Stimulated activated CD8-positive, alpha-beta memory T cell treated with anti-CD3 and anti-CD28 coated beads, Interleukin-4, amount 100 ng/mL, for 24 hours (primary cell): ENCODE data around the gene WFDC5.
"Not testable (repeated sequence)": the region's sequence is repeated elsewhere in the genome, so short reads cannot be mapped to it uniquely, and the experiment has no call there.

ENCODE experiments used
- DNase-seq: peaks from one replicate; pipeline ENCODE4 v3.0.0-alpha.2; 2020; ENCODE audit warnings: low read depth

WFDC5 gene

DNA sequence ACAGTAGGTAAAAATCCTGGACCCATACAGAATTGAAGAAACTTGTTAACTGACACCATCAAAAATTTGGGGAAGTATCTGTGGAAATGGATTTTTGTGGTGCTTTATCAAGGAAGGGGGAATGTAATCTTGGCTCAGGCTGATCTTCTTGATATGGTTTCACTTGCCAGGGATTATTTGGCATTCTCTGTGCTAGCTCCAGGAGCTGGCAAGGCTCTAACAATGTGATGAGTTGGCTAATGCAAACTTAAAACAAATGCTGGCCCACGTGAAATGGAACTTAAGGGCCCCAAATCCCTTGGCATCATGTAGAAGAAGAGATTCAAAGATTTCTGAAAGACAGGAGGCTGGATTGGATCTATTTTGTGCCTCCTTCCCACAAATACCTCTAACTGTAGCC, 27.2 kb downstream of the WFDC5 start:
- DNase-seq = no peak

DNA sequence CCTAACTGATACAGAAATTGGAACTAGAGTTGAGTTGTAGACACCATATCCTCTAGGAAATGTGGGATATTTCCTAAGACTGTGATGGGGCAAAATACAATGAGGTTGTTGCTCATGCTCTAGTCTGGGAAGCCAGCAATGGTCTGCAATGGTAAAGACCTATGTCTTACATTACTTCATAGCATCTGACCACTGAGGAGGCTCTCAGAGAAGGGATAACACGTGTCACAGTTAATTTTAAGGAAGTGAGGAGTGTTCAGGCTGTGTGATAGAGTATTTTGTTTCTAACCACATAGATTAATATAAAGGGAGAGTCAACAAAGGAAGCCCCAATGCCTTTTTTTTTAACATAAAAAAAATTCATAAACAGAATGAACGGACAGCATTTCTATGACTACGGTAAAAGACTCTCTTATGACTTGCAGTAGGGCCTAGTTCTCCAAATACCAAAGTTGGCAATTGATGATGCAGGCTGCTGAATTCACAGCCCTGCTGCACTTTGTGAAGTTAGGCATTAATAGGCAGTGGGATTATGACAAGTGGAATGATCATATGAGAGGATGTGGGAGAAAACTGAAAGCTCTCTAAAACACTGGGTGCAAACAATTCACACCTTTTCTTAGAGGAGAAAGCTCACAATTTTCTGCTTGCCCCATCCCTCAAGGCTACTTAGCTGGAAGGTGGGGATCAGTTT, 27.7 kb downstream of the WFDC5 start:
- no peak for DNase-seq

DNA sequence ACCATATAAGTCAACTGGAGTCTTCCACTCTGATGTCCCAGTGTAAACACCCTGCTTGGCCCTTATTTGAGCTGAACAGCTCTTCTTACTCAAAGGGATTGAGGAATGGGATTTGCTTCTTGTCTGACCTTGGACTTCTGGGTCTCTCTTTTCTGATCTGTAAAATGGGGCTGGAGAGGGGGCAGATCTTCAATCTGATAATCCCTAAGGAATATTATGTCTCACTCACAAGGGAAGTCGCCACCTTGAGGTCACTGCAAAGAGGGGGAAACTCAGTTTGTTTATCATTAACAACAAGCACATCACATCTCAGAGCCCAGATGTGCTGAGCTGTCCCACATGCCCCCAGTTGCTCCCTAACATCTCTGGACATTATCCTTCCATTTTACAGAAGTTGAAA, 29.1 kb downstream of the WFDC5 start:
- DNase-seq = no peak

DNA sequence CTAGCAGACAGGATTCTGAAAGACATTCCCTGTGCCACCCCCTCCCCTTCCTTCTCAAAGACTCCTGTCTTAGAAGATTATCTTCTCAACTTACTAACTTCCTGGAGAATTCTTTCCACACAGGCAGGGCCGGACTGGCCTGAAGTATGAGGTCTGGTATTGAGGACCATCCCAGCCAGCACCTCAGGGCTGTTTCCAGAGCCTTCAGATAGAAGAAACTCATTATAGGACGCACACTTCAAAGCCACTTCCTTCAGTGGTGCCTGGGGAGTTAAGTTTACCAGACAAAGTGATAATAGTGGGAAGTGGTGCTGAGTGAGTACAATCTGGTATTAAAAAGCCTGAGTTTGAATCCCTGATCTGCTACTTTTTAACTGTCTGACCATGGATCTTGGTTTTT, 29.7 kb downstream of the WFDC5 start:
- DNase-seq = no peak

DNA sequence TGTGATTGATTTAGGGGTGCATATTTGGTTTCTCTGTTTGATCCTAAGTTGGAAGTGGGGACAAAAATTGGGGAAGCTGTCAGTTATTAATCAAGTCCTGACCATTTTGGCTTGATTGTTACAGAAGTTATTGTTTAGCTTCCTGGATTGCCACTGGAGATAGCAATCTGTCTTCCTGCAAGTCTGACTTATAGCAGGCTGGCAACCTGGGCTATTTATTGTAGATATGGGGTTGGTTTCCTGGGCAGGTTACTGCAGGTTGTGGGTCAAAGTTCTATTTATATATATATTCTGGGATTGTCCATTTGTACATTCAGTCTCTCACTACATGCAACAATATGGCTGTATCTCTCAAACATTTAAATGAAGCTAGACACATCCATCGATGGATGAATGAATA, 31.8 kb downstream of the WFDC5 start:
- no peak for DNase-seq

DNA sequence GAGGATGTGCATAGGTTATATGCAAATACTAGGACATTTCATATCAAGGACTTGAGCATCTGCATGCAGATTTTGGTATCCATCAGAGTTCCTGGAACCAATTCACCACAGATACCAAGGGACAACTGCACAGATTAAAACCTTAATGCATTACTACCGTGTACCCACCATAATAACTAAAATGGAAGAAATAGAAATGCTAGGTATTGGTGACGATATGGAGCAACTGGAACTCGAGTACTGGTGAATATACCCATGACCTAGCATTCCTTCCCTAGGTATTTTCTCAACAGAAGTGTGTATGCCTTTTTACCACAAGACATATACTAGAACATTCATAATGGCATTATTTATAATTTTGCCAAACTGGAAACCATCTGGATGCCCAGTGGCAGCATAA, 32.5 kb downstream of the WFDC5 start:
- DNase-seq = no peak

DNA sequence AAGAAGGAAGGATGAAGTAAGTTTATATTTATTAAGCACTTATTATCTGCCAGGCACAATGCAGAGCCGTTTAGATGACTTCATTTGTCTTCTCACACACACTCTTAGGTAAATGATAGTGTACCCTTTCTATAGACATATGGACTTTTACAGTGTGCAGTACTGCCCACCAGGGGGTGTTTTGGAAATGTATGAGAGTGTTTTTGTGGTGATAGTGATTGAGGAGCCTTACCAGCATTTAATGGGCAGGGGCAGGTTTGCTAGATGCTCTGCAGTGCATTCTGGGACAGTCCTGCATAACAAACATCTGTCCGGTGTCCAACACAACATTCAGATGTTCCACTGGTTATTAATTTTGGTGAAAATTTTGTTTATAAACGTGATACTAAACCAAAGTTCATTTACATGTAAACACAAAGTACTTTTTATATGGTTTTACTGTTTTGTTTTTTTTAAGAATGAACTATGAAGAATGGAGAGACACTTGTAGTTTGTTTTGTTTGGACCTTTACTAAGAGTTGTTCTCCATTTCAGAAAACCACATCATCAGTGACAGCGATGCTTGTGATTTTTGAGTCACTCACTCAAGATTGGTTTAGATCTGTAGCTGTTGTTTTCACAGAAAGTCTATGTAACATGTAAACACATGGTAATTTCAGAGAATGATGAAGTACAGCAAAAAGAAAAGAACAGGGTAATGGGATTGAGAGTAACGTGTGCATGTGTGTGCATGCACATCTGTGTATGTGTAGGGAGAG, 33.9 kb downstream of the WFDC5 start:
- no peak for DNase-seq

DNA sequence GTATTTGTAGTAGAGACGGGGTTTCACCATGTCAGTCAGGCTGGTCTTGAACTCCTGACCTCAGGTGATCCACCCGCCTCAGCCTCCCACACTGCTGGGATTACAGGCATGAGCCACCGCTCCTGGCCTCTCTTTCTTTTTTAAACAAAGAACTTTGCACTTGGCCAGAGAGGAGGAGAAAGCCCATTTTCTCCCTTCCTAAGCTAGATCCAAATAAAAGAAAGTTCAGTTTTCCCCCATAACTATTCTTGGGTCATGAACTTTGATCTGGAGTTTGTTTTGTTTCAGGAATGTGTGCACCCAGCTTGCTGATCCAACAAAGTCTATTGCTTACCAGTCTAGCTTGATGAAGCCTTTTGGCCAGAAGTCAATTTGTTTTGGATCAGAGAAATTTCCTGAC, 37.4 kb downstream of the WFDC5 start:
- no peak for DNase-seq

DNA sequence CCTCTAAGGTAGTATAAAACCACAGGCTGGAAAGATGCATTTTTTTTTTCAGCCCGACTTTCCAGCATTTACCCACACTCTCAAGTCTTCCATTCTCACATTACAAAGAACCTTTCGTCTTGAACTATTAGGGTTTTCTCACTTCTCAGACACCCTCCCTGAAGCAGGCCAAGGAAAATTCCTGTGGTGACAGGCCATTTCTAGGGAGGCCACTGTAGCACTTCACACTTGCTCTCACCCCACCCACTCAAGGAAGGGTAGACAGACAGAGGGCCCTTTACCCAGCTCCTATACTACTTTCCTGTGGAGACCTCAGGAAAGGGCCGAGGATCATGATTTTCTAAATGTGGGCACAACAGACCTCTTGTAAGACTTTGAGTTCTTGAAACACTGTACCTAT, 41.8 kb downstream of the WFDC5 start:
- no peak for DNase-seq

DNA sequence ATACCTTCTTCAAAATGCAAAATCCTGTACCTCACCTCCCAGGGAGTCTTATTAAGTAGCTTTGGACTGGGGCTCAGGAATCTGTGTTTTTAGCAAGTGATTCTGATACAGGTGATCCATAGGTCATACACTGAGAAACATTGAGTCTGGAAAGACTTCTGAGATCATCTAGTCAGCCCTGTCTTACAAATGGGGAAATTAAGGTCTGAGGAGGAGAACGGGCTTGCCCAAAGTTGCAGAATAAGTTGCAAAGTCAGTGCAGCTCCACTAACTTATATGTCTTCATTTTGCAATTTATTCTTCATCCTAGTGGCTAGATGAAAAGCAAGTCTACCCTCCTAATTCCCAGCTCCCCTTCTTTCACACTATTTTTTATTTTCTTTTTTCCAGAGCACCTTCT, 42.9 kb downstream of the WFDC5 start:
- DNase-seq = no peak

DNA sequence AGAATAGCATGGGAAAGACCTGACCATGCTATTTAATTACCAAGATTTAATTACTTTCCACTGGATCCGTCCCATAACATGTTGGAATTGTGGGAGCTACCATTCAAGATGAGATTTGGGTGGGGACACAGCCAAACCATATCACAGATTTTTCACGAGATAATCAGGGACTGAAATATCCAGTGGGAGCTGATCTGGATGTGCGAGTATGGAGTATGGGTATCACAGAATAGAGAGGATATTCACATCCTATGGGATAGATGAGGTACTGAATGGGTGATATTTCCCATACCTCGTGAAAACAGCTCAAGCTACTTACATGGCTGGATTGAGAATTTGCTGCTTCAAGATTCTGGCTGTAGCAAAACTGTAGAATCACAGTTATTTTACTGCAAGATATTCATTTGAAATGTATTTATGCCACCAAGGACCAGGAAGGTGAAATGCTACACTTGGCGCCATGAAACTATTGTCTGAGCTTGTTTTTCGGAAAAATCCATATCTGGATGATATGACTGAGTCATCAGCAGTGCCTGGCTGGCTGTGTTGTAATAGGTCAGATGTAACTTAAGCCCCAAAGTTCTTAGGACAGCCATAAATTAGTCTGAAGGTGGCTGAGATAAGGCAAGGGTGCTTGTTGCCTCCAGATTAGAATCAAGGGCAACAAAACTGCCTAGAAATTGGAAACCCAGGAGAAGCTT, 43.9 kb downstream of the WFDC5 start:
- no peak for DNase-seq

DNA sequence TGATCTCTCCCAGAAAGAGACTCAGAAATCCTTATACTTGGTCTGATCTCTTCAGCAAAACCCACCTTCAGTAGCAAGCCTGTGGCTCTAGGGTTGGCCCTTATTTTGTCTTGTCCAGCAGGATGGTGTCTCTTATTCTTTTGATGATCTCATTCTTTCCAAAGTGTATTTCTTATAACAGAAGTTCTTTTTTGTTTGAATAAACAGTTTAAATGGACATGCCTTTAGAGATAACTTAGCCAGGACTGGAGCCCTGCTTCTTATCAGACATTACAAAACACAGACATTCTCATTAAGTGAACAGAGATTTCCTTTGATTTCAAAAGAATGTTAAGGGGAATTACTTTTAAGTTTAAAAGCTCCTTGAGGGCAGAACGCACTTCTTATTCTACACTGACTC, 45.7 kb downstream of the WFDC5 start:
- no peak for DNase-seq

DNA sequence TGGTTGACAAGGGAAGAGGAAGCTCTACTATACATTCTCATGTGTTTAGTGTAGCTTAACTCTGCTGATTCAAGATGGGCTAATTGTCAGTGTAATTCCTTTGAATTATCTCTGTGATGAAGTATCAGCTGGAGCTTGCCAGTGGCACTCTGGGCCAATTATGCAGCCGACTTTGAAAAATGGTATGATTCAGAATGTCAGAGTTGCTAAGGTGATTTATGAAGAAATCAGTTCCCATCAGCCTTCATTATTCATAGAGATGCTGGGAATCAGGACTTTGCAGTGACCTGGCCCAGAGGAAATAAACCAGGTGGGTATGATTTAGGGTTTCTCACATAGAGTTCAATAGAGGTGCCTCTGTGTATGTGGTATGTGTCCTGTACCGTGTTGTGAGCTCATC, 47.4 kb downstream of the WFDC5 start:
- DNase-seq = no peak

DNA sequence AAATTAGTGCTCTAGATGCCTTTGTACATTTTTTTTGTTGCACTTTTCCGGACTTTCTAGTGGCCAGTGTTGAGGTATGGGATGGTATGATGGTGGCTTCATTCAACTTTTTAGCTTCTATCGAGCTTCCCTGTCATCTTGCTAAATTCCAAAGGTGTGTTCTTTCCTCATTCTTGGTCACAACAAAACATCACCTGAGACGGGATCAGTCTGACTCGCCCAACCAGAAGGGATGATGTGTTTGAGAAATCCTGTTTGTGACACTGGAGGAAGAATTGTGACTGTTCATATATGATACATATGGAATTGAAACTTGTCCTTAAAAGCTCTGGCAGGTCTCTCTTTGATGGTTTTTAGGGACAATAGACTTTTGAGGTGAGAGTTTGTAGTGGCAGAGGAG, 47.9 kb downstream of the WFDC5 start:
- DNase-seq = no peak

DNA sequence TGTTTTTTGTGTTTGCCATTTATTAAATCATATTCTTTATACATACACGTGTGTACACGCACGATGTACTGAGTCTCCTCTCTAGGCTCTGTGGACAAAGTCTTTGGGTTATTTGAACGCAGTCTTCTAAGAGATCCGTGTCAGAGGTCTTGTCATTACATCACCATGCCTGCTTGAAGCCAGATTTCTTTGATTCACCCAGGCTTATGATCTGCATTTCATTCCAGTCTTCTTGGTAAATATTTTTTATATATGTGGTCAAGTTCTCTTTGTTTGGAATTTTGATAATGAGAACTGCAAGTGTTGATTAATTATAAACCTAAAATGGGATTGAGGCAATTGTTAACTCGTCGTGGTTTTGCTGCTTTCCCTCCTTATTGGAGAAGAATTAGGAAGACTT, 48.6 kb downstream of the WFDC5 start:
- no peak for DNase-seq

DNA sequence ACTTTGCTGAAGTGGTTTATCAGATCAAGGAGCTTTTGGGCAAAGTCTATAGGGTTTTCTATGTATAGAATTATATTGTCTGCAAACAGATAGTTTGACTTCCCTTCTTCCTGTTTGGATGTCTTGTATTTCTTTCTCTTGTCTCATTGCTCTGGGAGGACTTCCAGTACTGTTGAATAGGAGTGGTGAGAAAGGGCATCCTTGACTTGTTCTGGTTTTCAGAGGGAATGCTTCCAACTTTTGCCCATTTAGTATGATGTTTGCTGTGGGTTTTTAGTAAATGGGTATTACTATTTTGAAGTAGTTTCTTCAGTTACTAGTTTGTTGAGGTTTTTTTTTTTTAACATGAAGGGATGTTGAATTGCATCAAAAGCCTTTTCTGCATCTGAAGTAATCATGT, 50.2 kb downstream of the WFDC5 start:
- DNase-seq = no peak

DNA sequence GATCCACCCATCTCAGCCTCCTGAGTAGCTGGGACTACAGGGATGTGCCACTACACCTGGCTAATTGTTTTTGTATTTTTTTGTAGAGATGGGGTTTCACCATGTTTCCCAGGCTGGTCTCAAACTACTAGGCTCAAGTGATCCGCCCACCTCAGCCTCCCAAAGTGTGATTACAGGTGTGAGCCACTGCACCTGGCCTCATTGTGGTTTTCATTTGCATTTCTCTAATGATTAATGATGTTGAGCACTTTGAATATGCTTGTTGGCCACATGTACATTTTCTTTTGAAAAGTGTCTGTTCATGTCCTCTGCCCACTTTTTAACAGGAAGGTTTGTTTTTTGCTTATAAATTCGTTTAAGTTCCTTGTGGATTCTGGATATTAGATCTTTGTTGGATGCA, 51.9 kb downstream of the WFDC5 start:
- not testable (repeated sequence) for DNase-seq

DNA sequence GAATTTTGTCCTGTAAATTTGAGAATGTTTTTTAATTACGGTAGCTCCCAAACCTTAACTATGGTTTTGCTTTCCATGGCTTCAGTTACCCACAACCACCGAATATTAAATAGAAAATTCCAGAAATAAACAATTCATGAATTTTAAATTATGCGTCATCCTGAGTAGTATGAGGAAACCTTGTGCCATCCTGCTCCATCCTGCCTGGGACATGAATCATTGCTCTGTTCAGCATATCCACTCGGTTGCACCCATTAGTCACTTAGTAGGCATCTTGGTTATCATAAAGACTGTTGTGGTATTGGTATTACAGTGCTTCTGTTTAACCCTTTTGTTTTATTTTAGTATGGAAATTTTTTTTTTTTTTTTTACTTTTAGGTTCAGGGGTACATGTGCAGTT, 53.7 kb downstream of the WFDC5 start:
- no peak for DNase-seq

DNA sequence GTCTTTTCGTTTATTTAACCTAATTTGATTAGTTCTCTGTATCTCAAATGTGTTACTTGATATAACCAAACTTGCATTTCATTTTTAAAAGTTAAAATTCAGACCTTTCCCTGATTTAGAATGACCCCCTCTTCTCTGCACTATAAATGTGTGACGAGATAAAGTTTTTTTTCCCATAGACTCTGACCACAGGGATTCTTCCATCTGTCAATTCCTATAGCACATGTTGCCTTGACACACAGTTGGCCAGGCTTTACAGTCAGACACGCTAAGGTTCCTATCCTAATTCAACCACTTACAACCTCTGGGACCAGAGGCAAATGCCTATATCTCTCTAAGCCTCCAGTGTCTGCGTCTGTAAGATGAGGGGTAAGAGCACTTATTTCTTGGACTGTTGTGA, 54.7 kb downstream of the WFDC5 start:
- DNase-seq = no peak
